Measurements from ENCODE around the gene ZNF48.

Gene ZNF48

GRCh38 chr16:30368792-30369090, 26.5 kb upstream of the ZNF48 start:
- no peaks in the 10 kb centered on the region for H3K9me3 ChIP-seq (ENCODE audit: insufficient read depth, low read length)
- H2AFZ ChIP-seq (ENCODE audit: low read depth, low read length, severe bottlenecking): no peak overlapping the region
- H3K9me2 ChIP-seq (replicated peaks; ENCODE audit: insufficient read depth, low read length): no peaks in the 10 kb centered on the region
- peak overlapping the region; percentile 83 for H3K4me2 ChIP-seq (ENCODE audit: low read depth, low read length, poor library complexity, severe bottlenecking)
- H3F3A ChIP-seq (ENCODE audit: insufficient read depth): peaks cover 14% of the 10 kb centered on the region
- TF ChIP-seq EZH2phosphoT487 (conservative IDR thresholded peaks at IDR 0.05; ENCODE audit: low read length): no peak
- no peak for TF ChIP-seq CTCF (IDR thresholded peaks at IDR 0.05; ENCODE audit: insufficient read depth, low read length, poor library complexity, severe bottlenecking)
- peak overlapping the region; percentile 96 for H3K9ac ChIP-seq (ENCODE audit: low read length)
- no peaks in the 10 kb centered on the region; the same call in 1 of the 2 replicates for H4K20me1 ChIP-seq (ENCODE audit: low read depth, low read length)
- no peaks in the 10 kb centered on the region for H3K36me3 ChIP-seq (ENCODE audit: low read length)
- H3K27ac ChIP-seq (ENCODE audit: low read depth, low read length): peak overlapping the region; percentile 44
- H3K27me3 ChIP-seq (ENCODE audit: low read length): no peaks in the 10 kb centered on the region
- peak overlapping the region; percentile 73 for H3K4me3 ChIP-seq (ENCODE audit: insufficient read depth, low read length, poor library complexity, severe bottlenecking)
- peaks cover 62% of the 10 kb centered on the region for H3K79me2 ChIP-seq (ENCODE audit: insufficient read depth, low read length)

GRCh38 chr16:30369091-30369937, 25.9 kb upstream of the ZNF48 start:
- H3K27ac ChIP-seq (ENCODE audit: low read depth, low read length): peak overlapping the region; percentile 44
- no peak overlapping the region for H2AFZ ChIP-seq (ENCODE audit: low read depth, low read length, severe bottlenecking)
- H3K9ac ChIP-seq (ENCODE audit: low read length): peak overlapping the region; percentile 96

GRCh38 chr16:30369938-30370455, 25.2 kb upstream of the ZNF48 start:
- Histone ChIP-seq H3K9me2 (replicated peaks; ENCODE audit: insufficient read depth, low read length) (no peaks in the 10 kb centered on the region), H3K27ac (ENCODE audit: low read depth, low read length) (peak overlapping the region; percentile 44), H3K36me3 (ENCODE audit: low read length) (no peaks in the 10 kb centered on the region), H3K9ac (ENCODE audit: low read length) (peak overlapping the region; percentile 96), H3K4me3 (ENCODE audit: insufficient read depth, low read length, poor library complexity, severe bottlenecking) (peak overlapping the region; percentile 73), H3K4me2 (ENCODE audit: low read depth, low read length, poor library complexity, severe bottlenecking) (peak overlapping the region; percentile 83), H4K20me1 (ENCODE audit: low read depth, low read length) (no peaks in the 10 kb centered on the region; the same call in 1 of the 2 replicates), H3K9me3 (ENCODE audit: insufficient read depth, low read length) (no peaks in the 10 kb centered on the region), H3K79me2 (ENCODE audit: insufficient read depth, low read length) (peaks cover 49% of the 10 kb centered on the region), H3K27me3 (ENCODE audit: low read length) (no peaks in the 10 kb centered on the region), H2AFZ (ENCODE audit: low read depth, low read length, severe bottlenecking) (no peak overlapping the region), H3F3A (ENCODE audit: insufficient read depth) (peaks cover 14% of the 10 kb centered on the region)
- no peak for TF ChIP-seq CTCF (IDR thresholded peaks at IDR 0.05; ENCODE audit: insufficient read depth, low read length, poor library complexity, severe bottlenecking)
- no peak for TF ChIP-seq EZH2phosphoT487 (conservative IDR thresholded peaks at IDR 0.05; ENCODE audit: low read length)

More at GRCh38 chr16:30369091-30369937, 25.9 kb upstream of the ZNF48 start:
- Histone ChIP-seq H4K20me1 (ENCODE audit: low read depth, low read length) (no peaks in the 10 kb centered on the region; the same call in 1 of the 2 replicates), H3F3A (ENCODE audit: insufficient read depth) (peaks cover 14% of the 10 kb centered on the region), H3K9me2 (replicated peaks; ENCODE audit: insufficient read depth, low read length) (no peaks in the 10 kb centered on the region), H3K36me3 (ENCODE audit: low read length) (no peaks in the 10 kb centered on the region), H3K4me3 (ENCODE audit: insufficient read depth, low read length, poor library complexity, severe bottlenecking) (peak overlapping the region; percentile 73), H3K79me2 (ENCODE audit: insufficient read depth, low read length) (peaks cover 56% of the 10 kb centered on the region), H3K27me3 (ENCODE audit: low read length) (no peaks in the 10 kb centered on the region), H3K9me3 (ENCODE audit: insufficient read depth, low read length) (no peaks in the 10 kb centered on the region), H3K4me2 (ENCODE audit: low read depth, low read length, poor library complexity, severe bottlenecking) (peak overlapping the region; percentile 83)
- no peak for TF ChIP-seq CTCF (IDR thresholded peaks at IDR 0.05; ENCODE audit: insufficient read depth, low read length, poor library complexity, severe bottlenecking)
- TF ChIP-seq EZH2phosphoT487 (conservative IDR thresholded peaks at IDR 0.05; ENCODE audit: low read length): no peak
